ENCODE data around the gene UQCRFS1.

Gene UQCRFS1

DNA sequence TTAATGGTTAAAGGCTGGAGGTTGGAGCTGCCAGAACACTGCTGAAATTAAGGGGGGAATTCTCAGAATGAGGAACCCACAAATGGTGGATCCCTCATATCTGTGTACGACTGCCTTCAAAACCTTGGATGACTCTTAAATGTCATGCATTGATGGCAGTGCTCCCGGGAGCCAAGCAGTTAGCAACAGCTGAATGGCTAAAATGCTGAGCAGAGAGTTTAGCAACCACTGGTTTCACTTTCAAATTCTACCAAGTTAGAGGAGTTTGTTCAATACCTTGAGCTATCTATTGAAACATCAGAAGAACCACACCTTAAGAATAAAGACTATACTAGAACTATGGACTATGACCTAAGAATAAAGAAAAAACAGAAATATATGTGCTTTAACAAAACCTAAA lies 41.4 kb downstream of the UQCRFS1 start:
- no peak overlapping the region for H3K27ac ChIP-seq
- CTCF ChIA-PET, result no interaction called here
- TF ChIP-seq, protein P1, sequence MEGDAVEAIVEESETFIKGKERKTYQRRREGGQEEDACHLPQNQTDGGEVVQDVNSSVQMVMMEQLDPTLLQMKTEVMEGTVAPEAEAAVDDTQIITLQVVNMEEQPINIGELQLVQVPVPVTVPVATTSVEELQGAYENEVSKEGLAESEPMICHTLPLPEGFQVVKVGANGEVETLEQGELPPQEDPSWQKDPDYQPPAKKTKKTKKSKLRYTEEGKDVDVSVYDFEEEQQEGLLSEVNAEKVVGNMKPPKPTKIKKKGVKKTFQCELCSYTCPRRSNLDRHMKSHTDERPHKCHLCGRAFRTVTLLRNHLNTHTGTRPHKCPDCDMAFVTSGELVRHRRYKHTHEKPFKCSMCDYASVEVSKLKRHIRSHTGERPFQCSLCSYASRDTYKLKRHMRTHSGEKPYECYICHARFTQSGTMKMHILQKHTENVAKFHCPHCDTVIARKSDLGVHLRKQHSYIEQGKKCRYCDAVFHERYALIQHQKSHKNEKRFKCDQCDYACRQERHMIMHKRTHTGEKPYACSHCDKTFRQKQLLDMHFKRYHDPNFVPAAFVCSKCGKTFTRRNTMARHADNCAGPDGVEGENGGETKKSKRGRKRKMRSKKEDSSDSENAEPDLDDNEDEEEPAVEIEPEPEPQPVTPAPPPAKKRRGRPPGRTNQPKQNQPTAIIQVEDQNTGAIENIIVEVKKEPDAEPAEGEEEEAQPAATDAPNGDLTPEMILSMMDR (conservative IDR thresholded peaks at IDR 0.05; ENCODE audit: low read depth), result no peak
- DNase-seq (ENCODE audit: low spot score), result no peak
- POLR2A ChIA-PET (ENCODE audit: low non-redundant PET), result no interaction called here

DNA sequence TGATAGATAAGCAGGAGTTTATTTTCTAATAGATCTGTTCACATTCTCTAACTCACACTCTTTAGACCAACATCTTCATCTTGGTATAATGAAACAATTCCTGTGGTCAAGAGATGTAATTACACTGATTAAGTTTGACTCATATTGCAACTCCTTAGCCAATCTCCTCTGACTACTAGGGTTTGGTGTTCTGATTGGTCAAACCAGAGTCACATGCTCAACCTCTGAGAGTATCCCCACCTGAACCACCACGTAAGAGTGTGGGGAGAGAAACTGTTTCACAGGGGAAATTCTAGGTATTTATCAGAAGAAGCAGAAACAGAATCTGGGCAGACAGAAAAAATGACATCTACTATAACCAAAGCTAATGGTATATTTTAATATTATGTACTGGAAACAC lies 42.4 kb downstream of the UQCRFS1 start:
- ChIA-PET CTCF (interaction anchor here (0.7 kb wide), 1 partner anchor 42 kb away, joined by 3 read pairs; no protein-coding TSS in a partner anchor), POLR2A (ENCODE audit: low non-redundant PET) (no interaction called here)
- DNase-seq (ENCODE audit: low spot score), result no peak
- H3K27ac ChIP-seq, result no peak overlapping the region
- TF ChIP-seq, protein P1 (conservative IDR thresholded peaks at IDR 0.05; ENCODE audit: low read depth), result no peak

GRCh38 chr19:29162694-29163093 lies 50.3 kb downstream of the UQCRFS1 start:
- POLR2A ChIA-PET (ENCODE audit: low non-redundant PET), result no interaction called here
- TF ChIP-seq, protein P1 (conservative IDR thresholded peaks at IDR 0.05; ENCODE audit: low read depth), result no peak
- DNase-seq (ENCODE audit: low spot score), result no peak
- CTCF ChIA-PET, result no interaction called here
- no peak overlapping the region for H3K27ac ChIP-seq

GRCh38 chr19:29155683-29156082 lies 57.3 kb downstream of the UQCRFS1 start:
- TF ChIP-seq, protein P1 (conservative IDR thresholded peaks at IDR 0.05; ENCODE audit: low read depth), result no peak
- ChIA-PET POLR2A (ENCODE audit: low non-redundant PET) (no interaction called here), CTCF (no interaction called here)
- no peak overlapping the region for H3K27ac ChIP-seq
- DNase-seq (ENCODE audit: low spot score), result no peak

Data from RWPE1 (cell line).